Myocyte (in vitro differentiated cells): ENCODE data around the gene BTN2A1. TPM values are rescaled to one million over a fixed set of nuclear protein-coding genes. Genes with fewer than 3 reads are reported as not detected.
A peak's percentile ranks its signal among the peaks of the same experiment; 100 is the strongest.
"Not testable (repeated sequence)": the region's sequence is repeated elsewhere in the genome, so short reads cannot be mapped to it uniquely, and the experiment has no call there.

Experiments
- DNase-seq: peaks from one replicate; pipeline ENCODE4 v3.0.0-alpha.2; 2012; ENCODE audit warnings: low read depth
- total RNA-seq: library from RNA; depleted of rRNA; stranded (reverse); fragments of >200 nt; gene quantifications from 2 replicates; pipeline ENCODE4 v1.2.3, GENCODE V29; 2014

BTN2A1 gene
- total RNA-seq, 1 donor from 2014 or later = 21.5 TPM

GRCh38 chr6:26432627-26433201 is 25.0 kb upstream of the BTN2A1 start:
- no peak for DNase-seq

- not testable (repeated sequence) for DNase-seq
Measured at GRCh38 chr6:26433680-26434079, 24.1 kb upstream of the BTN2A1 start.

GRCh38 chr6:26436018-26436417 is 21.7 kb upstream of the BTN2A1 start:
- DNase-seq = no peak

GRCh38 chr6:26437550-26437949 is 20.2 kb upstream of the BTN2A1 start:
- no peak for DNase-seq

- DNase-seq = no peak
Measured at GRCh38 chr6:26438000-26438399, 19.8 kb upstream of the BTN2A1 start.

- DNase-seq = no peak
Measured at GRCh38 chr6:26439151-26440125, 18.3 kb upstream of the BTN2A1 start.

- DNase-seq = no peak
Measured at GRCh38 chr6:26440977-26441358, 16.8 kb upstream of the BTN2A1 start.

GRCh38 chr6:26441977-26442376 is 15.8 kb upstream of the BTN2A1 start:
- DNase-seq = no peak

GRCh38 chr6:26445934-26446667 is 11.7 kb upstream of the BTN2A1 start:
- DNase-seq = no peak

GRCh38 chr6:26447257-26447656 is 10.5 kb upstream of the BTN2A1 start:
- DNase-seq = no peak

- DNase-seq = no peak
Measured at GRCh38 chr6:26450240-26450639, 7.5 kb upstream of the BTN2A1 start.

GRCh38 chr6:26452631-26453235 is 5.0 kb upstream of the BTN2A1 start:
- peak; percentile 94 for DNase-seq

- DNase-seq = no peak
Measured at GRCh38 chr6:26454631-26455030, 3.1 kb upstream of the BTN2A1 start.

GRCh38 chr6:26455357-26455970 is 2.3 kb upstream of the BTN2A1 start:
- no peak for DNase-seq

GRCh38 chr6:26457264-26457805 is 420 bp upstream of the BTN2A1 start:
- no peak for DNase-seq

GRCh38 chr6:26459023-26459810 is 1.5 kb downstream of the BTN2A1 start:
- DNase-seq = no peak

- DNase-seq = not testable (repeated sequence)
Measured at GRCh38 chr6:26461353-26461752, 3.6 kb downstream of the BTN2A1 start.

- no peak for DNase-seq
Measured at GRCh38 chr6:26464014-26464413, 6.3 kb downstream of the BTN2A1 start.

- DNase-seq = no peak
Measured at GRCh38 chr6:26464416-26465131, 6.8 kb downstream of the BTN2A1 start.
